Astrocyte of the spinal cord (primary cell): Measurements from ENCODE around the gene TAS2R50.

Source experiments
- DNase-seq: peaks from one replicate; pipeline ENCODE4 v3.0.0; 2011; ENCODE audit warnings: low read depth, low spot score
- H3K4me3 ChIP-seq: 2 replicates; pipeline ENCODE4 v1.5.1; 2011; ENCODE audit warnings: low read depth, mild to moderate bottlenecking, low read length, moderate library complexity
- in situ Hi-C: cut with HindIII; loops from 2 replicates; pipeline ENCODE4 v1.10.0; 2017; ENCODE audit warnings: low sequenced_read_pairs
- TF ChIP-seq, protein P1 (sequence below): IDR thresholded peaks from 2 replicates; pipeline ENCODE4 v1.5.1; 2012; ENCODE audit warnings: low read depth, mild to moderate bottlenecking, low read length, inconsistent platforms

The TAS2R50 gene

DNA sequence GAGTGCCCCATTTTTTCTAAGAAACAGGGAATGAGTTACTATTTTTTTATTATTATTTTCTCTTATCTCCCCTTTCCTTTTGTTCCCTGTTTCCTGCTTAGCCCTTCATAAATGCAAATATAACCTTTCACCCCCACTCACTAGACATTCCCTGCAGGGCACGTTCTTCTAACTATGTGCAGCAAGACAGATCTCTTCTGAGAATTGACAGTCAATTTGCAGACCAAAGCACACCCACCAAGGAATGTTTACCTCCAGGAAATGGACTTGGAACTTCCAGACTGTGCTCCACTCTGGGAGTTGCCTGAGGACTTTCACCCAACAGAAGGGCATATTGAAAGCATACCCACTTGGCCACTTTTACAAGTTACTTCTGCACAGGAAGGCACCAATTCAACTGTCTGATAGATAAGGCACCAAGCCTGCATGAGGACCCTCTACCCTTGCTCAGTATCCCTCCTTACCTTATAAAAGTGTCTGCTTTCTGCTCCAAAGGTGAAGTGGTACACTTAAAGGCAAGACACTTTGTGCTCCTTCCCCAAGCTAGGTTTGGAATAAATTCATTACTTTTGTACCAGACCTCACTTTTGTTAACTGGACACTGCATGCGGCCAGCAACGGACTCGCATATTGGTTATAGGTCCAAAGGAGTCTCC, 29.2 kb upstream of the TAS2R50 start:
- H3K4me3 ChIP-seq: no peak overlapping the region
- in situ Hi-C loops: no loop called here
- TF ChIP-seq, protein P1, sequence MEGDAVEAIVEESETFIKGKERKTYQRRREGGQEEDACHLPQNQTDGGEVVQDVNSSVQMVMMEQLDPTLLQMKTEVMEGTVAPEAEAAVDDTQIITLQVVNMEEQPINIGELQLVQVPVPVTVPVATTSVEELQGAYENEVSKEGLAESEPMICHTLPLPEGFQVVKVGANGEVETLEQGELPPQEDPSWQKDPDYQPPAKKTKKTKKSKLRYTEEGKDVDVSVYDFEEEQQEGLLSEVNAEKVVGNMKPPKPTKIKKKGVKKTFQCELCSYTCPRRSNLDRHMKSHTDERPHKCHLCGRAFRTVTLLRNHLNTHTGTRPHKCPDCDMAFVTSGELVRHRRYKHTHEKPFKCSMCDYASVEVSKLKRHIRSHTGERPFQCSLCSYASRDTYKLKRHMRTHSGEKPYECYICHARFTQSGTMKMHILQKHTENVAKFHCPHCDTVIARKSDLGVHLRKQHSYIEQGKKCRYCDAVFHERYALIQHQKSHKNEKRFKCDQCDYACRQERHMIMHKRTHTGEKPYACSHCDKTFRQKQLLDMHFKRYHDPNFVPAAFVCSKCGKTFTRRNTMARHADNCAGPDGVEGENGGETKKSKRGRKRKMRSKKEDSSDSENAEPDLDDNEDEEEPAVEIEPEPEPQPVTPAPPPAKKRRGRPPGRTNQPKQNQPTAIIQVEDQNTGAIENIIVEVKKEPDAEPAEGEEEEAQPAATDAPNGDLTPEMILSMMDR: no peak
- no peak for DNase-seq

DNA sequence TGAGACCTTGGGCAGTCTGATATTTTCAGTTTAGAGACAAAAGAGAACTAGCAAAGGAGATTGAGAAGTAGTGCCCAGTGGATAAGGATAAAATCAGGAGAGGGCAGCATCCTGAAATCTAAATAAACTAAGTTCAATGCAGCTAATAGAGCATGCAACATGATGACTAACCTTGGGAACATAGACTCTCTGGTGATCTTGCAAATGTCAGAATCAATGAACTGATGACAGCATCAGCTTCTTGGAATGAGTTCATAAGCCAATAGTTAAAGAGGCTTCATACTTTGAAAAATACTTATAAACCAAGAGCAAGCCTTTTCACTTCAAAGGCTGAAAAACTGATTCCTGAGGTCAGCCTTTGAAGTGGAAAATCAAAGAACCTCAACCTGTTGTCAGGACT, 27.5 kb upstream of the TAS2R50 start:
- in situ Hi-C loops: no loop called here
- H3K4me3 ChIP-seq: no peak overlapping the region
- TF ChIP-seq, protein P1: no peak
- DNase-seq: peak; percentile 7

DNA sequence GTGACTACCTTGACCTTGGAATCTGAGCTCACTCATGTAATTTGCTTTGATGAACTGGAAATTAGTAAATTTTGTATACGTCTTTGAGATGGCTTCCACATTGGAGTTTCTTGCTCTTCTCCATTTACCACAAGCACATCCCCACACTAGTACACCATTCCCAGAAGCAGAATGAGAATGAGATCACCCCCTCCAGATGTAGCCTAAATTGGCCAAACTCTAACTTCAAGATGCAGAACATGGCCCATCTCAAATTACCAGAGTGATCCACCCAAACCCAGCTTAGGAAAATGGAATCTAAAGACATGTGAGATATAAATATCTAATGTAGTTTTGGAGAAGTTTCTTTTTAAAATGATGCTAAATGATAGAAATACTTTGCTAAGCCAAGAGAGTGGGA, 20.9 kb upstream of the TAS2R50 start:
- in situ Hi-C loops: no loop called here
- no peak for DNase-seq
- TF ChIP-seq, protein P1: no peak
- H3K4me3 ChIP-seq: no peak overlapping the region

DNA sequence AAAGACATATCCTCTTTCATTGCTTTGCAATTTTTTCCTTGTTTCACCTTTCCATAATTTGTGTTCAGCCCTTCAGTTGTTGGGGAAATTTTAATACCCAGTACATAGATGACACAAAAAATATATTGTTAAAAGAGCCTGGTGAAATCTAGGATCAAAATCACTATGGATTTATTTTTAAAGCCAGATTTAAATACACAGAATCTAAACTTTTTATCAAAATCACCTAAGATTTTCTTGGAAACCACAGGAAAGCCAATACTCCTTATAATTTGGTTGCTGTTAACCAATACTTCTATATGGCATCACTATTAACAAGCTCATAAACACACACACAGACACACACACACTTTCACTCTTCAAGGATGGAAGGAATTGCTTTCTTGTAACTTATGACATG, 11.5 kb upstream of the TAS2R50 start, which contains the start of gene TAS2R20:
Gene TAS2R20, minus strand, starts transcription at position 101 of the 400 bp plus-strand sequence. CDS start 429 bp downstream, outside the sequence.
- TF ChIP-seq, protein P1: no peak
- no peak within 1 kb of the TSS for H3K4me3 ChIP-seq
- DNase-seq: no peak
- in situ Hi-C loops: no loop called here

DNA sequence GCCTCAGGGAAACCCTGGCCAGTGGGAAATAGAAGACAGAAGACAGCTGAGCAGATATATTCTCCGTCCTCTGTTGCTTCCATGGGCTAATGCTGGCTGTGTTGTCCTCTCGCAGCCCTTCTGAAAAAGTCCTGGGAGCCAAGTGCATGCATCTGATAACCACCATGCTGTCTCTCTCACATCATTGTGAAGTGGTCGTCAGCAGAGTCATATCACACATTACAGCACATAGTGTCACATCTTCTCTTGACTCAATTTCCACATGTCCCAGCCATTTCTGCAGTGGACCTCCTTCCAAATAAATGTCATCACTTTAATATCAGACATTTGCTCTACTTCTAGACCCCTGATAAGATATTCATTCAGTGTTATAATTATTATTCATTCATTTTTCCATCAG, 7.6 kb upstream of the TAS2R50 start:
- TF ChIP-seq, protein P1: no peak
- in situ Hi-C loops: no loop called here
- no peak for DNase-seq
- H3K4me3 ChIP-seq: no peak overlapping the region

DNA sequence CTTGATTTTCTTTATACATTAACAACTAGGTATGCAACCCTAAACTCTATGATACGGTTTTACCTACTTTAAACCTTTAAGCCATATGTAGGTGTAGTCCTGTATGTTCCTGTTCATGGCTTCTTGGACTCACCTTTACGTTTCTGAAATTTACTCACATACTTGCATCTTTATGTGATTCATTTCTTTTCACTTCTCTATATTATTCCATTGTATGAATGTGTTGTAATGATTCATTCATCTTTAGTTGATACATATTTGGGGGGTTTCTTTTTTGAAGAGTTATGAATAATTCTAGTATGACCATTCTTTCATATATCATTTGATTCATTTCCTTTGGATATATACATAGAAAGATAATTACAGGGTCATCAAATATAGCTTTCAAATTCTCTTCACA, 2.4 kb upstream of the TAS2R50 start:
- TF ChIP-seq, protein P1: no peak
- no peak for DNase-seq
- H3K4me3 ChIP-seq: no peak overlapping the region
- in situ Hi-C loops: no loop called here

DNA sequence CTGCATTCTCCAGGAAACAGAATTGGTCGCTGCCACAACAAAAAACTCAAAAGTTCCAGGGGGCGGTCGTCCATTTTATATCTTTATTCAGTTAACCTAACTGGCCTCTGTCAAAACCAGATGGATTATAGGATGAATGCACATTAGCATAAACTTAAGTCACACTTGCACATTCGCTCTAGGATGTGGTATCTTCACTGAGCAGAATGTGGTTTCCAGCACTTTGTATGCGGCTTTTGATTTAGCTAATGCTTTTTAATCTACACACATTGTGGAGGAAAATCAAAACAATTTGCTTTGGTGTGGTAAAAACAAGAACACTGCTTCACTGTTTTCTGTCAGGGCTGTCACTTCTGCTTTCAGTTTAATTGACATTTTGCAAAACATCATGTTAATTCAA, 4.5 kb downstream of the TAS2R50 start:
- TF ChIP-seq, protein P1: no peak
- H3K4me3 ChIP-seq: no peak overlapping the region
- DNase-seq: no peak
- in situ Hi-C loops: no loop called here
